Rectal smooth muscle tissue (tissue), 1 donor: Measurements from ENCODE around the gene ADISSP.
A peak's percentile ranks its signal among the peaks of the same experiment; 100 is the strongest.

ENCODE experiments used
- H3K27ac ChIP-seq: one replicate; pipeline ENCODE4 v1.7.0; 2013; ENCODE audit warnings: low read depth, low read length, inconsistent platforms
- H3K27me3 ChIP-seq: one replicate; pipeline ENCODE4 v1.7.0; 2013; ENCODE audit warnings: low read length; ENCODE audit not compliant: control insufficient read depth, insufficient read depth
- H3K36me3 ChIP-seq: one replicate; pipeline ENCODE4 v1.7.0; 2013; ENCODE audit warnings: low read length; ENCODE audit not compliant: control insufficient read depth, insufficient read depth
- H3K4me1 ChIP-seq: one replicate; pipeline ENCODE4 v1.7.0; 2013; ENCODE audit warnings: low read length; ENCODE audit not compliant: control insufficient read depth, insufficient read depth
- H3K4me3 ChIP-seq: one replicate; pipeline ENCODE4 v1.7.0; 2013; ENCODE audit warnings: low read length
- H3K9ac ChIP-seq: one replicate; pipeline ENCODE4 v1.7.0; 2013; ENCODE audit warnings: low read length

The ADISSP gene

DNA sequence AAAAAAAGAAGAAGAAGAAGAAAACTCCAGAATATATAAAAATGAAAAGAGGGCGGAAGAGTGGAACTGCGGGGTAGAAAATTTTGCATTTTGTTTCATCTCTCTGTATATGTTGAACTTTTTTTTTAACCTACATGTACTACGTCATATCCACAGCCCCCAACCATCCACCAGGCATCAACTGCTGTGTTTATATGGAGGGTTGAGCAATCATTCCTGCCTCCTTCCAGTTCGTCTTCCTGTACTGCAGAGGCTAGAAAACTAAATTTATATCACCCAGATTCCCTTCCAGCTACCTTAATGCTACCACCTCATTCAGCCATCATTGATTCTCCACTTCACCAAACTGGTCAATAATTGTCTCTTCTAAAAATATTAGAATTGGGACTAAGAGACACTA is 45.6 kb downstream of the ADISSP start:
- Histone ChIP-seq H3K27me3 (no peaks in the 10 kb centered on the region), H3K4me3 (no peak overlapping the region), H3K9ac (no peak overlapping the region), H3K36me3 (no peaks in the 10 kb centered on the region), H3K27ac (no peak overlapping the region), H3K4me1 (no peaks in the 10 kb centered on the region)

DNA sequence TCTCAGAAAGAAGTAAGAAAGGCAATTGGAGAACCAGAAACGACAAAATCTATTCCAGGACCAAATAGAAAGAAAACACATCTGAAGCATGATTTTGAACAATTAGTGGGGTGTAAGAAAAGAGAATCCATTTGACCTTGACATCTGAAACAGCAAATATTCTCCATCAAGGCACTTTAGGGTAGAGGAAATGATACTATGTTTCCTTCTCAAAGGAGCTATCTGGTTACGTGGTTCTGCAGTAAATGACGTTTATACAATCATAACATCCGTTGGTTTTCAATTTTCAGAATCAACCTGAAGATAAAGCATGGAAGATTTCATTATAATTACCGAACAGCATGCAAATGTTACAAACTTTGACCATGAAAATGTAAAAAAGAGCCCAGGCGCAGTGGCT is 46.9 kb downstream of the ADISSP start:
- Histone ChIP-seq H3K4me3 (no peak overlapping the region), H3K36me3 (no peaks in the 10 kb centered on the region), H3K27me3 (no peaks in the 10 kb centered on the region), H3K9ac (no peak overlapping the region), H3K4me1 (no peaks in the 10 kb centered on the region), H3K27ac (no peak overlapping the region)

DNA sequence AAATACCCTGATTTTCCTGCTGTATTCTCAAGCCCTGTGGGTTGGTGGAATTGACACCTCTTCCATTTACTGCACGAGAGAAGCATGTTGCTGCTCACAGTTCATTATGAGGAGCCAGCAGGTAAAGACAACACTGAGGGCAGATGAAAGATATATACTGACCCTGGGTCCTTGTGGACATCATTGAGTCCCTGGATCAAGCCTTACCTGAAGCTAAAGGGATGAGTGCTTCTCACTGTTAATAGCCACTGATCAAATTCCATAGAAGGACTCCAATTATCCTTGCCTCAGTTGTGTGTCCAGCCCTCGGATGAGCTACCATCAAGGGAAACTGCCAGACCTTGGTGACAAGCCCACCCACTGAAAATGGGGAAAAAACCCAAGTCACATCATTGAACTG is 47.5 kb downstream of the ADISSP start:
- Histone ChIP-seq H3K36me3 (no peaks in the 10 kb centered on the region), H3K27me3 (no peaks in the 10 kb centered on the region), H3K4me3 (no peak overlapping the region), H3K27ac (no peak overlapping the region), H3K4me1 (no peaks in the 10 kb centered on the region), H3K9ac (no peak overlapping the region)

DNA sequence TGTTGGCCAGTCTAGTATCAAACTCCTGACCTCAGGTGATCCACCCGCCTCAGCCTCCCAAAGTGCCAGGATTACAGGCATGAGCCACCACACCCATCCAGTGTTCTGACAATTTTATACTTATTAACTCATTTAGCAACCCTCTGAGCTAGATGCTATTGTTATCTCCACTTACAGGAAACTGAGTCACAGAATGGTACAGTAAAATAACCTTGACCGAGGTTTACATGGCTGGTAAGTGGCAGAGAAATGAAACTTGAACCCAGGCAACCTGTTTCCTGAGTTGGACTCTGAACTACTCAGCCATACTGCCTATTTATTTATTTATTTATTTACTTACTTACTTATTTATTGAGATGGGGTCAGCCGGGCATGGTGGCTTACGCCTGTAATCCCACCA is 48.5 kb downstream of the ADISSP start:
- Histone ChIP-seq H3K4me1 (no peaks in the 10 kb centered on the region), H3K27me3 (no peaks in the 10 kb centered on the region), H3K4me3 (no peak overlapping the region), H3K36me3 (no peaks in the 10 kb centered on the region), H3K9ac (no peak overlapping the region), H3K27ac (no peak overlapping the region)

DNA sequence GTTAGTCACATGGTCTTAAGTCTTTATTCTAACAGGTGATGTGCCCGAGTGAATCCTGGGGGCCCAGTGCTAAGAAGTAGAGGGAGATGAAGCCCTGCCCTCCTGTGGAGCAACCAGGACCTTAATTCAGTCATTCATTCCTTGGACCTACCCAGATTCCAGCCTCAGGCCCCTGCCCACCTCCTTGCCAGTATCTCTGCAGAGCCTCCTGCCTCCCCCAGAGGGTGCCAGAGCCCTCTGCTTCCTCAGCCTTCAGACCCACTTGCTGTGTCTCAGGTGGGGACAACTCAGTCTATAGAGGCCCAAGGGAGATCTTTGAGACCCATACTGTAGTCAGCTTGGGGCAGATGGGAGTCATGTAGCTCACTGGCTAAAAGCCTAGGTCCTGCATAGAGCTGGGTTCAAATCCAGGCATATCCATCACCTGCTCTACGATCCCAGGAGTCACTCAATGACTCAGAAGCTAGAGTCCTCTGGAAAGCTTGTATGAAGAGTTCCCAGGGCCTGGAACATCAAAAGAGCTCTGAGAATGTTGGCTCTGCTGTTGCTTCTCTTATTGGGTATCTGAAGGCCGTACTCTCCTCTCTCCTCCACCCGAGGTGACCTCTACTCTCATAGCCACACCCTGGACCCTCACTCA is 51.2 kb downstream of the ADISSP start:
- Histone ChIP-seq H3K27ac (no peak overlapping the region), H3K27me3 (no peaks in the 10 kb centered on the region), H3K4me1 (no peaks in the 10 kb centered on the region), H3K4me3 (no peak overlapping the region), H3K9ac (no peak overlapping the region), H3K36me3 (no peaks in the 10 kb centered on the region)

DNA sequence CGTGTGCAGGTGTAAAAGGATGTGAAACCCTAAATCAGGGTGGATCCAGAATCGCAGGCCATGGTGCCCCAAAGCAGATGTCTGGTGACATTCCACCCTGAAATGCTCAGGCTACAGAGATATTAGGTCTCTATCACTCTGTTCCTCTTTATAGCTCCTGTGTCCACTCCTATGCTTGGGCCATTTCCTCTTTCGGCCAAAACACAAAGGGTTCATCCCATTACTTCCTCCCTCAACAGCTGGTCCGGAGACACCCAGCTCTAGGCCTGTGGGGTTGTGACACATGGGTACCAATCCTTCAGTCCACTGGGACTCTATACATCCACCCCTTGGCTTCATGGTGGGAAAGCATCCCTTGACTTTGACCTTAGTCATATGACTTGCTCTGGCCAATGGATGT is 53.5 kb downstream of the ADISSP start:
- H3K4me1 ChIP-seq = peaks cover 3% of the 10 kb centered on the region
- H3K9ac ChIP-seq = no peak overlapping the region
- H3K36me3 ChIP-seq = no peaks in the 10 kb centered on the region
- no peak overlapping the region for H3K4me3 ChIP-seq
- H3K27ac ChIP-seq = no peak overlapping the region
- no peaks in the 10 kb centered on the region for H3K27me3 ChIP-seq

DNA sequence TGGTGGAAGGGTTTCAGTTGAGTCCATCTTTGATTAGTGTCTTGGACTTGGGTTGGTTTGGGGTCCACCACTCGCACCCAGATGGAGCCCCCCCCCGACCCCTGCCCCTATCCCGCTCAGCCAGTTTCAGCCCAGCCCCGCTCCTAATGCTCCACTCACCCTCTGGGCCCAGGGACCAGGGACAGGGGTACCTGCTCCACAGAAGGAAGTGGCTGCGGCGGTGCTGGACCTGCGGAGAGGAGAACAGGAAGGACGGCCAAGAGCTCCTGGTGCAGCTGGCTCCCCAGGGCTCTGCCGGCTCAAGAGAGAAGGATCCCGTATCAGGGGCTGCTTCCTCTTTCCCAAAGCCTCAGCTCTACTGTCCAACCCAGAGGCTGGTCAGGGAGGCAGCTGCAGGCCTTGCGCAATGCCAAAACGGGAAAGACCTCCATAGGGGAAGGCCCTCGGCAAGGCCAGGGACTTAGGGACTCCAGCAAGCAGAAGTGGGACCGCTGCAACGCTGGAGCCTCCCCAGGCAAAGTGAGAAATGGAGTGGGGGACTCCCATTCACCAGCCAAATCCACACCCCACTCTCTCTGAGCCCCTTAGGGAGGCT is 55.2 kb downstream of the ADISSP start, which contains the start of gene SIGLEC1:
Gene SIGLEC1, minus strand, starts transcription at position 322 of the 595 bp plus-strand sequence. CDS start 5,472 bp downstream, outside the sequence.
- Histone ChIP-seq H3K27ac (no peak within 1 kb of the TSS), H3K4me3 (no peak within 1 kb of the TSS), H3K4me1 (peaks cover 3% of the 10 kb centered on the region), H3K9ac (no peak within 1 kb of the TSS), H3K27me3 (no peaks in the 10 kb centered on the region), H3K36me3 (no peaks in the 10 kb centered on the region)

DNA sequence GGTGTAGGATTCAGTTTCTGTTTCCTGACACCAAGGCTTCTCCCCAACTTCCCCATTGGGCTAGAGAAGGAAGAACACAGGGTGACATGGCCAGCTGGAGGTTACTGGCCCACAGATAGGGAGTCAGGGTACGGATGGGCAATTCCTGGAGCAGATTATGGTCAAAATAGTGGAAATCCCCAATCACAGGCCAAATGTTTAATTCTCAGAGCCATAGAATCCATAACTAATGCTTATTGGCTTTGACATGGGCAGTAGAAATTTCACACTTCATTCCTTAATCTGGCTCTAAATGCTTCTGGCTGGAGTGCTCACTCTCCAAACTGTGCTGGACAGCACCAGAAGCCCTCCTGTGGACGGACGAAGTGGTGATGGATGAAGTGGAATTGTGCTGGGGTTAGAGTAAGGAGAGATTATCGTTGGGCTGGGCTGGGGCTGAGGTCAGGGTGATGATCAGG is 56.0 kb downstream of the ADISSP start:
- H3K9ac ChIP-seq = no peak overlapping the region

DNA sequence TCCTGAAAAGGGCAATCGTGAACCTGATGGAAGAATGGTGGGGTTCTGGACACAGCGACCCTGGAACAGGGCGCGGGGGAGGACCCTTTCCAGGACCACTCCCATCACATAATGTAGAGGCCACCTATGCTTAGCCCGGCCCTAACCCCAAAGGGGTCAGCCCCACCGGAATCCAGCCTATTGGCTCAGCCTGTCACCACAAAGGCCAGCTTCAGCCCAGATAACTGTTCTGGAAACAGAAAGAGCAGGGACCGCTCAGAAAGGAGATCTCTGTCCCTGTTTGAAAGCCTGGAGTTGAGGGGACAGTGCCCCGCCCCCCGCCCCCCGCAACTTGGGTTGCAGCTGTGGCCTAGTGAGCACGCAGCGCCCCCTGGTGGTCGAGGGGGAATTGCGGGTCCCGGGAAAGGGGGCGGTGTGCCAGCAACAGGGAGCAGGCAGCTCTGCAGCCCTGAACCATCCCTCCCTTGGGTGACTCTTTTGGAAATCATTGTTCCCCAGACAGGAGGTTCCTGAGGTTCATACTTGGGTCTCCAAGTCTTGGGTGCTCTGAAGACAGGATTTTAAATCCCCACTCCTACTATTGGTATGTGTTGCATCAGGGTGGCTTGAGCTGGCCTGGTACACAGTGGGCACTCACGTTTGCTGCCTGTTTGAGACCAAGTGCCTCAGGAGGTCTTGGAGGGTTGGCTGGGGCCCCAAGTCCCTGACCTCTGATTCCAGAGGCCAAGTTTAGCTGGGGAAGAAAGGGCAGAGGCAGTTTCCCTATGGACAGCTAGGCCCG is 56.7 kb downstream of the ADISSP start:
- Histone ChIP-seq H3K27me3 (no peaks in the 10 kb centered on the region), H3K4me3 (peak overlapping the region; percentile 33), H3K27ac (no peak overlapping the region), H3K36me3 (no peaks in the 10 kb centered on the region), H3K4me1 (peaks cover 3% of the 10 kb centered on the region), H3K9ac (no peak overlapping the region)

More for the DNA sequence above, 56.0 kb downstream of the ADISSP start:
- Histone ChIP-seq H3K36me3 (no peaks in the 10 kb centered on the region), H3K27ac (no peak overlapping the region), H3K4me3 (peak overlapping the region; percentile 33), H3K4me1 (peaks cover 3% of the 10 kb centered on the region), H3K27me3 (no peaks in the 10 kb centered on the region)

DNA sequence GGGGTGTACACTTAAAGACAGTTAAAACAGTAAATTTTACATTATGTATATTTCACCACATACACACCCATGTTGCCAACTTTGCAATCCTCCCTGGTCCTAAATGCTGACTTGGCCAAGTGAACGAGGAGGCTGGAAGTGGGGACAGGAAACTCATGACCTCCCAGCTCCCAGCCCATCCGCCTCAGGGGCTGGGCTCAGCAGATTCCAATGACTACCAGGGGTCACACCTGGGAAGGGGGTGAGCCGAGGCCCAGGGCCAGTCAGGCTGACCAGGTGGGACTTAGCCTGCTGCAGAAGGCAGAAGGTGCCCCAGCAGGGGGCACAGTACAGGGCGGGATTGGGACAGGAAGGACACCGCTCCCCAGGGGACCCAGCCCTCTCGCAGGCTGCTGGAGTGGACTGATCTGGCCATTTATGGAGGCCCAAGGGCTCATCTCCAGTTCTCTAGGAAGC is 57.5 kb downstream of the ADISSP start:
- H3K27me3 ChIP-seq = no peaks in the 10 kb centered on the region
- no peak overlapping the region for H3K27ac ChIP-seq
- H3K36me3 ChIP-seq = no peaks in the 10 kb centered on the region
- peaks cover 3% of the 10 kb centered on the region for H3K4me1 ChIP-seq
- no peak overlapping the region for H3K9ac ChIP-seq
- no peak overlapping the region for H3K4me3 ChIP-seq

DNA sequence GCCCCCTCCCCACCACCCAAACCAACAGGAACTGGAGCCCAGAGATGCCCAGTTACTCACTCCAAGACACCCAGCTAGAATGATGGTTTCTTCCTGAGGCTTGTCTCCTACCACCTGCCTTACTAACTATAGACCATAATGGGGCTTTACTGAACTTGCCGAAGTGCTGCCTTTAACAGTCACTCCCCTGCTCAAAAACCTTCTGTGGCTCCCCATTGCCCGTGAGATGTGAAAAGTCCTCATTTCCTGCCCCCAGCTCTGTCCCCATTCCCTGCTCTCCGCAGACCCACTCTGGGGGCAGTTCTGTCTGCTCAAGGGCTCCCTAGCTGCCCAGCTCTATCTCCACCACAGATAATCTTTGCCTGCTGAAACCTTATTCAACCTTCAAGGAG is 60.0 kb downstream of the ADISSP start:
- Histone ChIP-seq H3K4me3 (no peak overlapping the region), H3K27ac (no peak overlapping the region), H3K4me1 (peaks cover 3% of the 10 kb centered on the region), H3K36me3 (no peaks in the 10 kb centered on the region), H3K27me3 (no peaks in the 10 kb centered on the region), H3K9ac (no peak overlapping the region)

DNA sequence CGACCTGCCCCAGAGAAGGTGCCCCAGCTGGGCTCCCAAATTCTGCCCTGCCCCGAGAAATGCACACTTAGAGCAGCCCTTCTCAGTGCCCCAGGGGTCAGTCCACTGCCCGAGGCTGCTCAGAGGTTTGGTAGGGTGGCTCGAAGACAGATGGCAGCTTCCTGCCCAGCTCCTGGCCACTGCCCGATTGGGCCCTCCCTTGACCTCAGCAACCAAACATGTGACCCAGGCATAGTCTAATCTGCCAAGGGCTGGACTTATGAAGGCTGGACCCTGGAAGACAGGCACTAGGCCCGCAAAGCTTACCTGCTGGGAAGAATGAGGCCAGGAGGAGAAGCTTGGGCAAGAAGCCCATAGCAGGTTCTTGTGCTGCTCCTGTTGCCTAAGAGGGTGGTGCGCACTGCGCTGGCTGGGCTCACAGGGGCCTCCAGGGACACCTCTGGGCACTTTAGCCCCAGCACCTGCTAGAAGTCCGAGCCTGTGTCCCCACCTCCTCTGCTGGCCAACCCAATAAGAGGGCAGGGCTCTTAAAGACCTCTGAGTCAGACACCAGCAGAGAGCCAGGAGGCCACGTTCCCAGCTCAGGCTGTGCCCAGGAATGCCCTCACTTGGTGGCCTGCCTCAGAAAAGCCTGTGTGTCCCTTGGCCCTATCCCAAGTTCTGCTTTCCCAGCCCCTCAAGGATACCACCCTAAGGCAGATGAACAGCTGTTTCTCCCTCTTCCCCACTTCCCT is 60.6 kb downstream of the ADISSP start:
- Histone ChIP-seq H3K4me1 (peaks cover 3% of the 10 kb centered on the region), H3K9ac (no peak overlapping the region), H3K27ac (no peak overlapping the region), H3K27me3 (no peaks in the 10 kb centered on the region), H3K36me3 (no peaks in the 10 kb centered on the region), H3K4me3 (no peak overlapping the region)
